Right lobe of liver (tissue), 6 donors: ENCODE results near the gene CYB561D2. TPM values are rescaled to one million over a fixed set of nuclear protein-coding genes. Genes with fewer than 3 reads are reported as not detected.

Source experiments
- ATAC-seq, 4 donors: fragments of 200-7000 bp; cut with Tn5 transposase; one replicate each; pipeline ENCODE4 v1.9.1; 2020; ENCODE audit warnings: mild to moderate bottlenecking in 4 of 4, moderate library complexity in 4 of 4
- DNase-seq, 3 donors: peaks; one replicate each; pipeline ENCODE4 v3.0.0-alpha.2; 2020
- H3K27ac ChIP-seq, 3 donors: fragments of 200-600 bp; one replicate each; pipeline ENCODE4 v1.8.0; 2022
- H3K27me3 ChIP-seq, 2 donors: fragments of 200-600 bp; one replicate each; pipeline ENCODE4 v1.8.0; 2022
- H3K36me3 ChIP-seq, 4 donors: fragments of 200-600 bp; sonication (generic) in 1 of 4; one replicate each; pipeline versions ENCODE4 v1.5.1 to v1.8.0; 2017 to 2022; ENCODE audit warnings: control low read depth in 1 of 4
- H3K4me1 ChIP-seq, 4 donors: fragments of 200-600 bp; sonication (generic) in 1 of 4; one replicate each; pipeline versions ENCODE4 v1.5.1 to v1.8.0; 2017 to 2022; ENCODE audit warnings: control low read depth in 1 of 4
- H3K4me3 ChIP-seq, 3 donors: fragments of 200-600 bp; one replicate each; pipeline ENCODE4 v1.8.0; 2022
- H3K9me3 ChIP-seq, 4 donors: fragments of 200-600 bp; sonication (generic) in 1 of 4; one replicate each; pipeline versions ENCODE4 v1.5.1 to v1.8.0; 2017 to 2022; ENCODE audit warnings: control low read depth in 1 of 4
- POLR2A ChIP-seq: fragments of 450-650 bp; IDR thresholded peaks from one replicate; pipeline ENCODE4 v1.6.1; 2017; ENCODE audit warnings: antibody characterized with exemption, mild to moderate bottlenecking
- WGBS: methylation state at CpG from one replicate; pipeline ENCODE4 v1.1.6; 2018; ENCODE audit warnings: low coverage, low lambda C conversion rate; ENCODE audit not compliant: insufficient coverage; ENCODE audit errors: missing lambda C conversion rate; 5-methylcytosine and 5-hydroxymethylcytosine counted together
- intact Hi-C, 2 donors: fragments of 100-400 bp; cut with DNase I; formaldehyde crosslinking; loops; one replicate each; pipeline versions ENCODE4 v1.11.2 to v1.14.1; 2022
- total RNA-seq, 6 experiments: library from RNA; depleted of rRNA in 2 of 6; stranded (reverse); fragments of >200 nt in 2 of 6; fragmentation: NEBNext Ultra II Directional in 3 of 6; extraction: Animal tissue kit (Norgen Biotek cat#: 25700) in 3 of 6; gene quantifications; one replicate each; pipeline versions ENCODE4 v1.1.0 to v1.2.4, GENCODE V29; 2016 to 2023
- TF ChIP-seq, protein P1 (sequence below), 4 donors: fragments of 200-600 bp in 3 of 4; fragments of 450-650 bp in 1 of 4; IDR thresholded peaks; one replicate each; pipeline versions ENCODE4 v1.5.1 to v1.8.0; 2016 to 2022; ENCODE audit warnings: antibody characterized with exemption in 4 of 4, mild to moderate bottlenecking in 2 of 4
- donor health status: DM: no; HTN: yes; CAD: no.
- donor health status: DM: no; HTN: no; CAD: no.
- donor health status: DM: no; HTN: no; CAD: no.
- donor health status: DM: no; HTN: yes; CAD: no.
- donor health status: DM: no; HTN: yes; CAD: no.

The CYB561D2 gene
- total RNA-seq, 6 experiments from 2014 or later = 14.3 to 29.4 (median 20.7) TPM

DNA sequence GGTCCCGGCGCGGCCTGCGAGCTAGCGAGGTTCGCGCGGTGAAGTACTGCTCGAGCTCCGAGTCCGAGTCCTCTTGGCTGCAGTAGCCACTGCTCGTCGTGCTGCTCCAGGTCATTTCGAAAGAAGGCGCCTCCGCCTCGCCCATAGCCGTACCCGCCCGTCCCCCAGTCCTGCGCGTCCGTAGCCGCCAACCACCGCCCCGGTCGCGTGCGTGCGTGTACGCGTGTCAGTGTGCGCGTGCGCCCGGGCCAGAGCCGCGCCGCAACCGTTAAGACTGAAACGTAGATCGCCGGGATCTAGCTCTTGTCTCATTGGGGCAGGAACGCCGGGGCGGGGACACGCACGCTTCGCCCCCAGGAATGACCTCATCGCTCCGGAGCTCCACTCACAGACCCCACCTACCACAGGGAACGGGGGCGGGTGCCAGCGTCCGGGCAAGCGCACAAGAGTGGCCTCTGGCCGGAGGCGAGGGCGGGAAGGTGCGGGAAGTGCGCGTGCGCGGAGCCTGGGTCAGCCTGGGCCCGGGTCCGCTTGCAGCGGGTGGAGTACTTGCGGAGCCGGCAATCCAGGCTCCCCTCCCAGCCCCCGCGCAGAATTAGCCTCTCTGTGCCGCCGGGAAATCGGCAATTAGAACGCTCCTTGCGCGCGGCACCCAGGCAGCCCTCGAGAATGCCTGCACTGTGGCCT lies 13.3 kb upstream of the CYB561D2 start:
- peak; percentile 84 to 93 (median 90) for ATAC-seq
- Histone ChIP-seq H3K4me3 (peak overlapping the region; percentile 83 to 97 (median 95)), H3K27ac (peak overlapping the region; percentile 86 to 95 (median 93)), H3K4me1 (peaks cover 0 to 22% (median 8%) of the 10 kb centered on the region in 4 donors), H3K9me3 (no peaks in the 10 kb centered on the region), H3K36me3 (no peaks in the 10 kb centered on the region), H3K27me3 (no peaks in the 10 kb centered on the region)
- intact Hi-C loops = no loop called here
- WGBS = 0% methylated on average over 13 of the region's 79 CpGs
- peak; percentile 92 for TF ChIP-seq POLR2A
- TF ChIP-seq, protein P1, sequence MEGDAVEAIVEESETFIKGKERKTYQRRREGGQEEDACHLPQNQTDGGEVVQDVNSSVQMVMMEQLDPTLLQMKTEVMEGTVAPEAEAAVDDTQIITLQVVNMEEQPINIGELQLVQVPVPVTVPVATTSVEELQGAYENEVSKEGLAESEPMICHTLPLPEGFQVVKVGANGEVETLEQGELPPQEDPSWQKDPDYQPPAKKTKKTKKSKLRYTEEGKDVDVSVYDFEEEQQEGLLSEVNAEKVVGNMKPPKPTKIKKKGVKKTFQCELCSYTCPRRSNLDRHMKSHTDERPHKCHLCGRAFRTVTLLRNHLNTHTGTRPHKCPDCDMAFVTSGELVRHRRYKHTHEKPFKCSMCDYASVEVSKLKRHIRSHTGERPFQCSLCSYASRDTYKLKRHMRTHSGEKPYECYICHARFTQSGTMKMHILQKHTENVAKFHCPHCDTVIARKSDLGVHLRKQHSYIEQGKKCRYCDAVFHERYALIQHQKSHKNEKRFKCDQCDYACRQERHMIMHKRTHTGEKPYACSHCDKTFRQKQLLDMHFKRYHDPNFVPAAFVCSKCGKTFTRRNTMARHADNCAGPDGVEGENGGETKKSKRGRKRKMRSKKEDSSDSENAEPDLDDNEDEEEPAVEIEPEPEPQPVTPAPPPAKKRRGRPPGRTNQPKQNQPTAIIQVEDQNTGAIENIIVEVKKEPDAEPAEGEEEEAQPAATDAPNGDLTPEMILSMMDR (IDR thresholded peaks at IDR 0.05) = no peak
- peak; percentile 100 for DNase-seq

DNA sequence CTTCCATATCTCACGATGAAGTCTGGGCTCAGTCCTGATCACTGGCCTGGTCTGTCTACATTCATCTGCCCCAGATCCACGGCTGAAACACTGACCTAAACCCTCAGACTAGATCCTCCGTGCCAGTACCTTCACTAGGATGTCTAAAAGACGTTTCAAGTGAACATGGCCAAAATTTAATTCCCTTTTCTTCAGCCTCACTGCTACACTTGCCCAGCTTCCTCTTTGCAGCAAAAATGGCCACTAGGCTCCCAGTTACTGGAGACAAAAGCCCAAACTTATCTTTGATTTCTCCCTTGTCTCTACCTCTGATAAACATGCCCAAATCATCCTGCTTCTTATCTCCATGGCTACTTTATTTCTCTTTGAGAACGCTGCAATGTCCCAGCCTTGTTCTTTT lies 11.7 kb upstream of the CYB561D2 start:
- WGBS = 66% methylated on average over 3 of the region's 5 CpGs
- H3K4me3 ChIP-seq = peak overlapping the region in 1 of 3 donors; percentile 55
- H3K27me3 ChIP-seq = no peaks in the 10 kb centered on the region
- intact Hi-C loops = no loop called here
- H3K4me1 ChIP-seq = peaks cover 0 to 22% (median 8%) of the 10 kb centered on the region in 4 donors
- ATAC-seq (no peak), DNase-seq (no peak)
- TF ChIP-seq POLR2A = no peak
- TF ChIP-seq, protein P1 (IDR thresholded peaks at IDR 0.05) = no peak
- H3K9me3 ChIP-seq = no peaks in the 10 kb centered on the region
- no peaks in the 10 kb centered on the region for H3K36me3 ChIP-seq
- peak overlapping the region in 2 of 3 donors; percentile 86 to 95 for H3K27ac ChIP-seq

DNA sequence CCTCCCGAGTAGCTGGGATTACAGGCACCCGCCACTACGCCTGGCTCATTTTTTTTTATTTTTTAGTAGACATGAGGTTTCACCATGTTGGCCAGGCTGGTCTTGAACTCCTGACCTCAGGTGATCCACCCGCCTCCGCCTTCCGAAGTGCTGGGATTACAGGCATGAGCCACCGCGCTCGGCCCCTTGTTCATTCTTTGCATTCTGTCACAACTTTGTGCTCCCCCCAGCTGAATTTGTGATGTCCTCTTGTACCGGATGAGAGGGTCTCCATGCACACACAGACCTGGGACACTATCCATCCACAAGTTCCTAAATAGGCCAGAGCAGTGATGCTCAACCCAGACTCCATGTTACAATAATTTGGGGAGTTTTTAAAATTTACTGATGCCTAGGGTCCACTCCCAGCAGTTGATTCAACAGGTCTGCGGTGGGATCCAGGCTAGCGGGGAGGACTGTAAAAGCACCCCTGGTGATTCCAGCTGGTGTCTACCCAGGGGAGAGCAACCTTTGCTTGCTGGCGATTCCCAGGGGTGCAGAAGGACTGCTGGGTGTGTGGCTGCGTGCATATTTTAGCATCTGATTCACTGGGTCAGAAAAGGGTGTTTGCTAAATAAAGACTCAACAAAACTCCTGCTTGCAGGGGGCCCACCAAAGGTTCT lies 11.0 kb upstream of the CYB561D2 start:
- H3K27ac ChIP-seq = peak overlapping the region; percentile 33 to 95 (median 86)
- H3K9me3 ChIP-seq = no peaks in the 10 kb centered on the region
- no peak for TF ChIP-seq POLR2A
- TF ChIP-seq, protein P1 (IDR thresholded peaks at IDR 0.05) = no peak
- intact Hi-C loops = loop anchor here (10.0 kb wide), 2 partner anchors 205 to 215 kb away; no protein-coding TSS in a partner anchor
- no peaks in the 10 kb centered on the region for H3K27me3 ChIP-seq
- WGBS = 79% methylated on average over 9 of the region's 14 CpGs
- no peak for DNase-seq
- peaks cover 0 to 22% (median 7%) of the 10 kb centered on the region in 4 donors for H3K4me1 ChIP-seq
- ATAC-seq = no peak
- no peaks in the 10 kb centered on the region for H3K36me3 ChIP-seq
- H3K4me3 ChIP-seq = peak overlapping the region in 2 of 3 donors; percentile 46 to 55

DNA sequence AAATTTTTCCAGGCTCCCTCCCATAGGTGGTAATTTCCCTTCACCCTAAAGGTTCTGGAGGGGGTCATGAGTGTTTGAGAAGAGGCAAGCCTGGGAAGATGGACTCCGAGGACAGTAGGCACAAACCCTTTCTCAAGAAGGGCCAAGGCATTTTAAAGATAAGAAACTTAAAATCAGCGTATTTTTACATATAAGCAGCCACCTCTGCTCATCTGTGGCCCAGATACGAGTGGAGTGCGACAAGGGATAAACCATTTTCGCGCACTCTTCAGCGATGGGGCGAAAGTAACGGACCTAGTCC lies 10.6 kb upstream of the CYB561D2 start:
- Histone ChIP-seq H3K36me3 (no peaks in the 10 kb centered on the region), H3K4me3 (peak overlapping the region; percentile 39 to 55 (median 46)), H3K27me3 (no peaks in the 10 kb centered on the region), H3K4me1 (peaks cover 0 to 21% (median 6%) of the 10 kb centered on the region in 4 donors), H3K9me3 (no peaks in the 10 kb centered on the region), H3K27ac (peak overlapping the region; percentile 33 to 95 (median 86))
- intact Hi-C loops = loop anchor here (10.0 kb wide), 2 partner anchors 205 to 215 kb away; no protein-coding TSS in a partner anchor
- WGBS = 41% methylated on average over 9 of the region's 9 CpGs
- ATAC-seq (no peak), DNase-seq (no peak)
- no peak for TF ChIP-seq POLR2A
- TF ChIP-seq, protein P1 (IDR thresholded peaks at IDR 0.05) = no peak
